PC-9 (cell line): Measurements from ENCODE around the gene EIF2S1. TPM values are rescaled to one million over a fixed set of nuclear protein-coding genes. Genes with fewer than 3 reads are reported as not detected.

ENCODE experiments used
- BruUV-seq: library from RNA; stranded (reverse); fragments of 400-500 nt; replicated peaks from 2 replicates; lab custom pipeline; 2021; lab: Mats Ljungman, UMichigan
- CTCF ChIA-PET: fragments of 300-600 bp; sonication (Branson Sonifier 250); formaldehyde crosslinking; loops from one replicate; lab custom pipeline; 2022; ENCODE audit warnings: antibody characterized with exemption; lab: Charles Lee
- POLR2A ChIA-PET: fragments of 300-600 bp; sonication (Branson Sonifier 250); formaldehyde crosslinking; loops from one replicate; lab custom pipeline; 2022; ENCODE audit warnings: antibody characterized with exemption; ENCODE audit not compliant: unreplicated experiment; lab: Charles Lee
- DNase-seq, 2 experiments: peaks; one replicate each; pipeline versions ENCODE4 v3.0.0 to v3.0.0-alpha.2; 2015 to 2022; ENCODE audit warnings: mixed read lengths in 1 of 2
- H2AFZ ChIP-seq: fragments of 200-600 bp; sonication (generic); 2 replicates; pipeline ENCODE4 v1.8.1; 2017; ENCODE audit warnings: antibody characterized with exemption
- H3F3A ChIP-seq: fragments of 200-600 bp; sonication (generic); 2 replicates; pipeline ENCODE4 v1.8.1; 2017; ENCODE audit warnings: antibody characterized with exemption, mild to moderate bottlenecking, low read depth; ENCODE audit not compliant: insufficient read depth
- H3K27ac ChIP-seq: fragments of 200-600 bp; sonication (generic); 2 replicates; pipeline ENCODE4 v1.6.1; 2016; ENCODE audit warnings: mixed run types
- H3K27me3 ChIP-seq: fragments of 200-600 bp; sonication (generic); 2 replicates; pipeline ENCODE4 v1.6.1; 2016; ENCODE audit warnings: low read depth, mixed run types; ENCODE audit not compliant: insufficient read depth
- H3K36me3 ChIP-seq: fragments of 200-600 bp; sonication (generic); 2 replicates; pipeline ENCODE4 v1.6.1; 2016; ENCODE audit warnings: low read depth, mixed run types
- H3K4me1 ChIP-seq: fragments of 200-600 bp; sonication (generic); replicated peaks from 2 replicates; pipeline ENCODE4 v1.6.1; 2016; ENCODE audit warnings: mixed run types; ENCODE audit not compliant: insufficient read depth
- H3K4me2 ChIP-seq: fragments of 200-600 bp; sonication (generic); 2 replicates; pipeline ENCODE4 v1.6.1; 2017; ENCODE audit warnings: mixed run types
- H3K4me3 ChIP-seq: fragments of 200-600 bp; sonication (generic); 2 replicates; pipeline ENCODE4 v1.6.1; 2016; ENCODE audit warnings: mixed run types
- H3K79me2 ChIP-seq: fragments of 200-600 bp; sonication (generic); 2 replicates; pipeline ENCODE4 v1.6.1; 2017; ENCODE audit warnings: low read depth, mixed run types
- H3K9me2 ChIP-seq: fragments of 200-600 bp; sonication (generic); 2 replicates; pipeline ENCODE4 v1.8.1; 2017; ENCODE audit warnings: mild to moderate bottlenecking; ENCODE audit not compliant: insufficient read depth
- H3K9me3 ChIP-seq: fragments of 200-600 bp; sonication (generic); 2 replicates; pipeline ENCODE4 v1.8.1; 2016; ENCODE audit warnings: low read depth; ENCODE audit not compliant: insufficient read depth
- H4K20me1 ChIP-seq: fragments of 200-600 bp; sonication (generic); 2 replicates; pipeline ENCODE4 v1.8.1; 2017; ENCODE audit not compliant: insufficient read depth
- EZH2 ChIP-seq: fragments of 200-600 bp; sonication (generic); IDR thresholded peaks from 2 replicates; pipeline ENCODE4 v1.8.0; 2017; ENCODE audit warnings: antibody characterized with exemption, low read depth
- intact Hi-C: fragments of 100-400 bp; cut with micrococcal nuclease; formaldehyde crosslinking; loops from one replicate; pipeline ENCODE4 v1.10.0; 2022; ENCODE audit not compliant: unreplicated experiment
- total RNA-seq: library from RNA; stranded (reverse); gene quantifications from 2 replicates; pipeline ENCODE4 v1.2.3, GENCODE V29; 2021
- TF ChIP-seq, protein P1 (sequence below): fragments of 200-600 bp; sonication (generic); conservative IDR thresholded peaks from 2 replicates; pipeline ENCODE4 v1.6.1; 2017; ENCODE audit warnings: mixed run types, antibody characterized with exemption, mild to moderate bottlenecking, moderate library complexity

The EIF2S1 gene
- total RNA-seq, 1 experiment from 2014 or later: 146 TPM

DNA sequence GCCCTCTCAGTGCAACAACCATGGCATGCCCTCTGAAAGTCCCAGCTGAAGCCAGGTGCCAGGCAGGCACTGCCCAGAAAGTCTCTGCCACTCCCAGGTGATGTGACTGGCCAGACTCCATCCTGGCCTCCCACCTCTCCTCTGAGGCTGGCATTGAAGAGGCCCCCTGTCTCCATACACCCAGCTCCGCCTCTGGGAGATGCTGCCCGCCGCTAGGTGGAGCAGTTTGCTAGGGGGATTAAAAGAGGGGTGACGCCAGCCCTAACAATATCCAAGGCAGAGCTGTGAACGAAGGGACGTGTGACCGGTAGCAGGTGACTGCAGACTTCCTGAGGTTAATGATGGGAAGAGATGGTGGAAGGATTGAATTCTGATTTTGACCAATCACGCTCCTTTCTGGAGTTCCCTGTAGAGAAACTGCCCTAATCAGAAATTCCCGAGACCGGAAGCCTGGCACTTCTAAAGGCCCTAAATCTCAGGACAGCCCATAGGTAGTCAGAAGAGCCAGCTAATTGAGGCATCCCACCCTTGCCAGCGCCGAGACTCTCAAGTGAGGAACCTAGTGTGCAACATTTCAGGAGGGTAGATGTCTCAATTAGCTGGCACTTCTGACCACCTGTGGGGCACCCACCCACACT is 60.1 kb downstream of the EIF2S1 start:
- intact Hi-C loops: no loop called here
- Histone ChIP-seq H4K20me1 (no peaks in the 10 kb centered on the region), H3F3A (peaks cover 23% of the 10 kb centered on the region), H3K27ac (no peak overlapping the region), H3K36me3 (no peaks in the 10 kb centered on the region), H3K79me2 (no peaks in the 10 kb centered on the region), H3K27me3 (no peaks in the 10 kb centered on the region), H3K4me2 (no peak overlapping the region), H2AFZ (no peak overlapping the region), H3K9me2 (no peaks in the 10 kb centered on the region), H3K4me1 (peaks cover 39% of the 10 kb centered on the region), H3K4me3 (no peak overlapping the region), H3K9me3 (no peaks in the 10 kb centered on the region)
- TF ChIP-seq, protein P1, sequence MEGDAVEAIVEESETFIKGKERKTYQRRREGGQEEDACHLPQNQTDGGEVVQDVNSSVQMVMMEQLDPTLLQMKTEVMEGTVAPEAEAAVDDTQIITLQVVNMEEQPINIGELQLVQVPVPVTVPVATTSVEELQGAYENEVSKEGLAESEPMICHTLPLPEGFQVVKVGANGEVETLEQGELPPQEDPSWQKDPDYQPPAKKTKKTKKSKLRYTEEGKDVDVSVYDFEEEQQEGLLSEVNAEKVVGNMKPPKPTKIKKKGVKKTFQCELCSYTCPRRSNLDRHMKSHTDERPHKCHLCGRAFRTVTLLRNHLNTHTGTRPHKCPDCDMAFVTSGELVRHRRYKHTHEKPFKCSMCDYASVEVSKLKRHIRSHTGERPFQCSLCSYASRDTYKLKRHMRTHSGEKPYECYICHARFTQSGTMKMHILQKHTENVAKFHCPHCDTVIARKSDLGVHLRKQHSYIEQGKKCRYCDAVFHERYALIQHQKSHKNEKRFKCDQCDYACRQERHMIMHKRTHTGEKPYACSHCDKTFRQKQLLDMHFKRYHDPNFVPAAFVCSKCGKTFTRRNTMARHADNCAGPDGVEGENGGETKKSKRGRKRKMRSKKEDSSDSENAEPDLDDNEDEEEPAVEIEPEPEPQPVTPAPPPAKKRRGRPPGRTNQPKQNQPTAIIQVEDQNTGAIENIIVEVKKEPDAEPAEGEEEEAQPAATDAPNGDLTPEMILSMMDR: no peak; the same call in 1 of the 2 replicates
- TF ChIP-seq EZH2: no peak
- POLR2A ChIA-PET: no interaction called here
- DNase-seq: no peak
- CTCF ChIA-PET: interaction anchor here (0.6 kb wide), 1 partner anchor 923 kb away, joined by 3 read pairs; no protein-coding TSS in a partner anchor
- no TSS peak for BruUV-seq

DNA sequence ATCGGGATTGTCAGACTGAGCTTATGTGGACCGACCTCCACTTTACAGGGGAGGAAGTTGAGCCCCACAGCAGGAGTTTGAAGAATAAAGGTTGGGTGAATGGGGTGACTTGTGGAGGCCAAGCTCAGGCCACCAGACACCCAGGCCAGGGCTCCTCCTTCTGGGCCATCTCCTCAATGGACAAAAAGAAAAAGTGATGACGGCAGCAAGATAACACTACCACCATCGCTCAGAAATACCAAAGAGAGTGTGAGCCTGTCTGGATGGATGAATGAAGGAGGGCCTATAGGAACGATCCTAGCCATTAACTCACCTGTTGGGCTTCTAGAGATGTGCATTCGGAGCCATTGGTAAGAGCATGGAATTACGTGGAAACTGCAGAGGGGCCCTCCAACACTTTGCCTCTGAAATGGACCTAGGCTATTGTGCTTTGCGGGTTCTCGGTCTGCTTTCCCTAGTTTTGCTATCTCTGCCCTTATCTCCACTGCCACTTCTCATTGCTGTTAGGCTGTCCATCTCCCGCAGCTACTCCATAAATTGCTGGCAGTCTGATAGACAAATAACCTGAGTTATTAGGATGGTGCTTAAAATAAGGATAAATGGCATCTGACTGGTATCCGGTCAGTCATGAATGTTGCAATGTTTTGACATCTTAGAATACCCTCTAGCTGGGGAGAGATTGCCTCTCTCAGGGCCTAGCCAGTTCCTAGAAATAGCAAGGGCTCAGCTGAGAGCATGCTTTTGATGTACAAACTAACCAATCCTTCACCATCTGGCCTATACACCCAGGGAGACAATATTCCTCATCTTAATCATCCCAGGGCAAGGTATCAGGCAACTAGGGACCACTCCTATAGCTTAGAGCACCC is 61.5 kb downstream of the EIF2S1 start:
- POLR2A ChIA-PET: no interaction called here
- intact Hi-C loops: no loop called here
- BruUV-seq: no TSS peak
- Histone ChIP-seq H3K4me2 (no peak overlapping the region), H3K9me3 (no peaks in the 10 kb centered on the region), H3F3A (peaks cover 23% of the 10 kb centered on the region), H3K27ac (no peak overlapping the region), H3K36me3 (no peaks in the 10 kb centered on the region), H3K4me1 (peaks cover 35% of the 10 kb centered on the region), H3K4me3 (no peak overlapping the region), H4K20me1 (no peaks in the 10 kb centered on the region), H3K9me2 (no peaks in the 10 kb centered on the region), H2AFZ (no peak overlapping the region), H3K79me2 (no peaks in the 10 kb centered on the region), H3K27me3 (no peaks in the 10 kb centered on the region)
- no peak for TF ChIP-seq EZH2
- TF ChIP-seq, protein P1: no peak
- CTCF ChIA-PET: no interaction called here
- no peak for DNase-seq

DNA sequence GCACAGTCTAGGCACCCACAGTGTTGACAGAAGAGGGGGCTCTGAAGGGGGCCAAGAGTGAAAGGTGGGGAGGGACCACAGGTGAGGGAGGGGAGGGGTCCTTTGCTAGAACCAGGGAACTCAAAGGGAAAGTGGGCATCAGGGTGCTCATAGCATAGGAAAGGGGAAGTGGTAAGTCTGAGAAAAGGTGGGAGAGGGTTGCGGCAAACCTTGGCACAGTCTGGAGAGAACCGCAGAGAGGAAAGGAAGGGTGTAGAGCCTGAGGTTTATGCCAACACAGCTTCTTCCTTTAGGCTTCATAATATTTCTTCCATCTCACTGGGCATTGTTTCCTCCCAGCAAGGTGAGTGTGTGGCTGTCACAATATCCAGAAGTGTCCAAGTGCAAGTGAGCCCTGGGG is 63.3 kb downstream of the EIF2S1 start:
- no peak overlapping the region for H3K4me3 ChIP-seq
- no peaks in the 10 kb centered on the region for H3K9me3 ChIP-seq
- DNase-seq: no peak
- POLR2A ChIA-PET: no interaction called here
- no TSS peak for BruUV-seq
- CTCF ChIA-PET: interaction anchor here (0.7 kb wide), 1 partner anchor 18 kb away, joined by 7 read pairs; no protein-coding TSS in a partner anchor
- H2AFZ ChIP-seq: no peak overlapping the region
- H3K9me2 ChIP-seq: no peaks in the 10 kb centered on the region
- peaks cover 13% of the 10 kb centered on the region for H3F3A ChIP-seq
- intact Hi-C loops: no loop called here
- no peak overlapping the region for H3K4me2 ChIP-seq
- H3K27ac ChIP-seq: no peak overlapping the region
- H4K20me1 ChIP-seq: no peaks in the 10 kb centered on the region
- no peaks in the 10 kb centered on the region for H3K79me2 ChIP-seq
- no peaks in the 10 kb centered on the region for H3K36me3 ChIP-seq
- H3K4me1 ChIP-seq: peaks cover 31% of the 10 kb centered on the region
- no peaks in the 10 kb centered on the region for H3K27me3 ChIP-seq
- TF ChIP-seq, protein P1: no peak
- no peak for TF ChIP-seq EZH2
